Cardiac muscle cell (in vitro differentiated cells and primary cell): Measurements from ENCODE around the gene PPIE. TPM values are rescaled to one million over a fixed set of nuclear protein-coding genes. Genes with fewer than 3 reads are reported as not detected.

Source experiments
- DNase-seq, 2 donors: peaks; one replicate each; pipeline versions ENCODE4 v3.0.0 to v3.0.0-alpha.2; 2010 to 2017; ENCODE audit warnings: low read depth in 1 of 2, low spot score in 1 of 2
- H3K27ac ChIP-seq: fragments of 200-600 bp; sonication (generic); 2 replicates; pipeline ENCODE4 v1.5.1; 2016
- H3K27me3 ChIP-seq: fragments of 200-600 bp; sonication (generic); 2 replicates; pipeline ENCODE4 v1.6.0; 2016; ENCODE audit warnings: control low read depth
- H3K36me3 ChIP-seq: fragments of 200-600 bp; sonication (generic); 2 replicates; pipeline ENCODE4 v1.5.1; 2016; ENCODE audit warnings: control low read depth
- H3K4me1 ChIP-seq: fragments of 200-600 bp; sonication (generic); 2 replicates; pipeline ENCODE4 v1.8.1; 2017; ENCODE audit warnings: low read depth, mild to moderate bottlenecking, mixed run types
- H3K4me3 ChIP-seq: fragments of 200-600 bp; sonication (generic); 2 replicates; pipeline ENCODE4 v1.5.1; 2016; ENCODE audit warnings: mild to moderate bottlenecking
- H3K9me3 ChIP-seq: fragments of 200-600 bp; sonication (generic); 2 replicates; pipeline ENCODE4 v1.5.1; 2017; ENCODE audit warnings: low read depth, mild to moderate bottlenecking, control low read depth
- CTCF ChIP-seq: IDR thresholded peaks from 2 replicates; pipeline ENCODE4 v1.5.1; 2012; ENCODE audit warnings: low read depth, mild to moderate bottlenecking, low read length
- polyA plus RNA-seq: library from polyadenylated mRNA; unstranded; fragments of >200 nt; fragmentation: Nextera tagmentation; extraction: Ambion mirVana; gene quantifications from 2 replicates; pipeline ENCODE4 v1.2.1, GENCODE V29; 2016
- total RNA-seq: library from RNA; depleted of rRNA; stranded (reverse); fragments of >200 nt; gene quantifications from 2 replicates; pipeline ENCODE4 v1.2.3, GENCODE V29; 2016

The PPIE gene
- total and polyA plus RNA-seq, 2 experiments from 2014 or later: 38.7 to 68.3 TPM

GRCh38 chr1:39727221-39727931, 11.3 kb upstream of the PPIE start:
- H3K9me3 ChIP-seq: no peaks in the 10 kb centered on the region
- no peaks in the 10 kb centered on the region for H3K4me1 ChIP-seq
- TF ChIP-seq CTCF: no peak
- H3K27ac ChIP-seq: no peak overlapping the region
- H3K36me3 ChIP-seq: no peaks in the 10 kb centered on the region
- H3K4me3 ChIP-seq: no peak overlapping the region
- DNase-seq: no peak
- peaks cover 100% of the 10 kb centered on the region for H3K27me3 ChIP-seq

GRCh38 chr1:39727932-39728317, 10.8 kb upstream of the PPIE start:
- Histone ChIP-seq H3K4me3 (no peak overlapping the region), H3K36me3 (no peaks in the 10 kb centered on the region), H3K4me1 (no peaks in the 10 kb centered on the region), H3K27ac (no peak overlapping the region), H3K27me3 (peaks cover 100% of the 10 kb centered on the region), H3K9me3 (no peaks in the 10 kb centered on the region)
- DNase-seq: no peak
- TF ChIP-seq CTCF: no peak

GRCh38 chr1:39729030-39729429, 9.7 kb upstream of the PPIE start:
- Histone ChIP-seq H3K27me3 (peaks cover 100% of the 10 kb centered on the region), H3K27ac (no peak overlapping the region), H3K4me1 (no peaks in the 10 kb centered on the region), H3K4me3 (no peak overlapping the region), H3K36me3 (no peaks in the 10 kb centered on the region), H3K9me3 (no peaks in the 10 kb centered on the region)
- no peak for TF ChIP-seq CTCF
- peak in 1 of 2 donors; percentile 44 for DNase-seq

- no peak overlapping the region for H3K27ac ChIP-seq
- peak in 1 of 2 donors; percentile 43 for DNase-seq
- H3K4me1 ChIP-seq: no peaks in the 10 kb centered on the region
- H3K4me3 ChIP-seq: no peak overlapping the region
- H3K27me3 ChIP-seq: peaks cover 100% of the 10 kb centered on the region
- H3K9me3 ChIP-seq: no peaks in the 10 kb centered on the region
- H3K36me3 ChIP-seq: no peaks in the 10 kb centered on the region
- no peak for TF ChIP-seq CTCF
Measured at GRCh38 chr1:39729842-39730241, 8.8 kb upstream of the PPIE start.

GRCh38 chr1:39732730-39733129, 6.0 kb upstream of the PPIE start:
- H3K4me3 ChIP-seq: no peak overlapping the region
- H3K9me3 ChIP-seq: no peaks in the 10 kb centered on the region
- H3K27ac ChIP-seq: no peak overlapping the region
- H3K27me3 ChIP-seq: peaks cover 97% of the 10 kb centered on the region
- DNase-seq: peak in 1 of 2 donors; percentile 27
- no peak for TF ChIP-seq CTCF
- no peaks in the 10 kb centered on the region for H3K4me1 ChIP-seq
- H3K36me3 ChIP-seq: no peaks in the 10 kb centered on the region

- no peak for DNase-seq
- TF ChIP-seq CTCF: no peak
- Histone ChIP-seq H3K4me3 (no peak overlapping the region), H3K4me1 (no peaks in the 10 kb centered on the region), H3K27me3 (peaks cover 96% of the 10 kb centered on the region), H3K27ac (no peak overlapping the region), H3K36me3 (no peaks in the 10 kb centered on the region), H3K9me3 (no peaks in the 10 kb centered on the region)
Measured at GRCh38 chr1:39733161-39733560, 5.5 kb upstream of the PPIE start.
